IPS-15b (cell line): ENCODE results near the gene BMERB1.

Experiments used
- H3K27me3 ChIP-seq: one replicate; pipeline ENCODE4 v1.6.1; 2013; ENCODE audit warnings: low read length; ENCODE audit not compliant: control insufficient read depth, insufficient read depth
- H3K36me3 ChIP-seq: one replicate; pipeline ENCODE4 v1.6.1; 2013; ENCODE audit warnings: low read length; ENCODE audit not compliant: control insufficient read depth, insufficient read depth
- H3K4me1 ChIP-seq: one replicate; pipeline ENCODE4 v1.6.1; 2013; ENCODE audit warnings: mild to moderate bottlenecking, low read length; ENCODE audit not compliant: control insufficient read depth, insufficient read depth
- H3K4me3 ChIP-seq: one replicate; pipeline ENCODE4 v1.5.1; 2013; ENCODE audit warnings: low read depth, low read length
- H3K9ac ChIP-seq: one replicate; pipeline ENCODE4 v1.6.1; 2013; ENCODE audit warnings: low read depth, mild to moderate bottlenecking, low read length
- H3K9me3 ChIP-seq: one replicate; pipeline ENCODE4 v1.6.1; 2013; ENCODE audit warnings: mild to moderate bottlenecking, low read length; ENCODE audit not compliant: control insufficient read depth, insufficient read depth

BMERB1 gene

GRCh38 chr16:15519790-15520189 lies 85.4 kb downstream of the BMERB1 start:
- Histone ChIP-seq H3K36me3 (no peaks in the 10 kb centered on the region), H3K4me1 (no peaks in the 10 kb centered on the region), H3K27me3 (no peaks in the 10 kb centered on the region), H3K4me3 (no peak overlapping the region), H3K9me3 (no peaks in the 10 kb centered on the region), H3K9ac (no peak overlapping the region)

- Histone ChIP-seq H3K4me3 (no peak overlapping the region), H3K9ac (no peak overlapping the region), H3K27me3 (no peaks in the 10 kb centered on the region), H3K4me1 (no peaks in the 10 kb centered on the region), H3K9me3 (no peaks in the 10 kb centered on the region), H3K36me3 (no peaks in the 10 kb centered on the region)
These were observed 87.0 kb downstream of the BMERB1 start for GRCh38 chr16:15521390-15521757.

- Histone ChIP-seq H3K9me3 (no peaks in the 10 kb centered on the region), H3K9ac (no peak overlapping the region), H3K36me3 (no peaks in the 10 kb centered on the region), H3K27me3 (no peaks in the 10 kb centered on the region), H3K4me1 (no peaks in the 10 kb centered on the region), H3K4me3 (no peak overlapping the region)
These were observed 87.5 kb downstream of the BMERB1 start for GRCh38 chr16:15521758-15522509.

GRCh38 chr16:15523092-15523541 lies 88.7 kb downstream of the BMERB1 start:
- H3K9ac ChIP-seq = no peak overlapping the region
- H3K4me1 ChIP-seq = no peaks in the 10 kb centered on the region
- no peak overlapping the region for H3K4me3 ChIP-seq
- no peaks in the 10 kb centered on the region for H3K27me3 ChIP-seq
- H3K36me3 ChIP-seq = no peaks in the 10 kb centered on the region
- no peaks in the 10 kb centered on the region for H3K9me3 ChIP-seq

GRCh38 chr16:15523939-15524338 lies 89.6 kb downstream of the BMERB1 start:
- Histone ChIP-seq H3K4me1 (no peaks in the 10 kb centered on the region), H3K9me3 (no peaks in the 10 kb centered on the region), H3K27me3 (no peaks in the 10 kb centered on the region), H3K36me3 (no peaks in the 10 kb centered on the region), H3K9ac (no peak overlapping the region), H3K4me3 (no peak overlapping the region)

- Histone ChIP-seq H3K9ac (no peak overlapping the region), H3K4me1 (no peaks in the 10 kb centered on the region), H3K9me3 (no peaks in the 10 kb centered on the region), H3K36me3 (no peaks in the 10 kb centered on the region), H3K4me3 (no peak overlapping the region), H3K27me3 (no peaks in the 10 kb centered on the region)
These were observed 90.6 kb downstream of the BMERB1 start for GRCh38 chr16:15524966-15525365.

GRCh38 chr16:15526097-15526496 lies 91.7 kb downstream of the BMERB1 start:
- no peaks in the 10 kb centered on the region for H3K27me3 ChIP-seq
- no peaks in the 10 kb centered on the region for H3K4me1 ChIP-seq
- no peak overlapping the region for H3K4me3 ChIP-seq
- no peak overlapping the region for H3K9ac ChIP-seq
- H3K36me3 ChIP-seq = no peaks in the 10 kb centered on the region
- H3K9me3 ChIP-seq = no peaks in the 10 kb centered on the region

GRCh38 chr16:15526731-15527130 lies 92.3 kb downstream of the BMERB1 start:
- Histone ChIP-seq H3K27me3 (no peaks in the 10 kb centered on the region), H3K9ac (no peak overlapping the region), H3K9me3 (no peaks in the 10 kb centered on the region)

GRCh38 chr16:15529673-15530072 lies 95.3 kb downstream of the BMERB1 start:
- no peak overlapping the region for H3K4me3 ChIP-seq
- H3K36me3 ChIP-seq = no peaks in the 10 kb centered on the region
- no peaks in the 10 kb centered on the region for H3K27me3 ChIP-seq
- H3K9ac ChIP-seq = no peak overlapping the region
- H3K4me1 ChIP-seq = no peaks in the 10 kb centered on the region
- H3K9me3 ChIP-seq = no peaks in the 10 kb centered on the region

More at GRCh38 chr16:15526731-15527130, 92.3 kb downstream of the BMERB1 start:
- Histone ChIP-seq H3K4me3 (no peak overlapping the region), H3K4me1 (no peaks in the 10 kb centered on the region), H3K36me3 (no peaks in the 10 kb centered on the region)

GRCh38 chr16:15530085-15530484 lies 95.7 kb downstream of the BMERB1 start:
- Histone ChIP-seq H3K9ac (no peak overlapping the region), H3K27me3 (no peaks in the 10 kb centered on the region), H3K9me3 (no peaks in the 10 kb centered on the region)

GRCh38 chr16:15532825-15533224 lies 98.4 kb downstream of the BMERB1 start:
- Histone ChIP-seq H3K36me3 (no peaks in the 10 kb centered on the region), H3K4me3 (no peak overlapping the region), H3K9me3 (no peaks in the 10 kb centered on the region), H3K4me1 (no peaks in the 10 kb centered on the region), H3K9ac (no peak overlapping the region), H3K27me3 (no peaks in the 10 kb centered on the region)

More at GRCh38 chr16:15530085-15530484, 95.7 kb downstream of the BMERB1 start:
- no peaks in the 10 kb centered on the region for H3K4me1 ChIP-seq
- no peaks in the 10 kb centered on the region for H3K36me3 ChIP-seq
- H3K4me3 ChIP-seq = no peak overlapping the region

- Histone ChIP-seq H3K4me3 (no peak overlapping the region), H3K36me3 (no peaks in the 10 kb centered on the region), H3K9me3 (no peaks in the 10 kb centered on the region), H3K27me3 (no peaks in the 10 kb centered on the region), H3K4me1 (no peaks in the 10 kb centered on the region), H3K9ac (no peak overlapping the region)
These were observed 99.0 kb downstream of the BMERB1 start for GRCh38 chr16:15533386-15533785.
